ENCODE results near the gene TNFRSF6B. TPM values are rescaled to one million over a fixed set of nuclear protein-coding genes. Genes with fewer than 3 reads are reported as not detected.

TNFRSF6B gene
- total RNA-seq, 1 donor from 2014 or later: not detected

GRCh38 chr20:63701051-63701328 lies 4.5 kb downstream of the TNFRSF6B start:
- no peak for TF ChIP-seq CTCF (IDR thresholded peaks at IDR 0.05; ENCODE audit: unreplicated experiment)
- peaks cover 11% of the 10 kb centered on the region for H3K36me3 Mint-ChIP-seq (ENCODE audit: low read depth, unreplicated experiment)
- H3K27ac Mint-ChIP-seq (ENCODE audit: unreplicated experiment): no peak overlapping the region
- H3K27me3 Mint-ChIP-seq (ENCODE audit: unreplicated experiment): peaks cover 14% of the 10 kb centered on the region
- no peak for DNase-seq (ENCODE audit: low spot score)
- no peak overlapping the region for H3K4me3 Mint-ChIP-seq (ENCODE audit: unreplicated experiment)
- H3K9me3 Mint-ChIP-seq (ENCODE audit: unreplicated experiment): no peaks in the 10 kb centered on the region
- peaks cover 4% of the 10 kb centered on the region for H3K4me1 Mint-ChIP-seq (ENCODE audit: unreplicated experiment)

- Mint-ChIP-seq H3K27ac (ENCODE audit: unreplicated experiment) (no peak overlapping the region), H3K36me3 (ENCODE audit: low read depth, unreplicated experiment) (peaks cover 14% of the 10 kb centered on the region), H3K9me3 (ENCODE audit: unreplicated experiment) (no peaks in the 10 kb centered on the region), H3K4me3 (ENCODE audit: unreplicated experiment) (no peak overlapping the region), H3K27me3 (ENCODE audit: unreplicated experiment) (peaks cover 15% of the 10 kb centered on the region), H3K4me1 (ENCODE audit: unreplicated experiment) (peaks cover 6% of the 10 kb centered on the region)
- no peak for DNase-seq (ENCODE audit: low spot score)
- no peak for TF ChIP-seq CTCF (IDR thresholded peaks at IDR 0.05; ENCODE audit: unreplicated experiment)
Measured at GRCh38 chr20:63701329-63702035, 5.0 kb downstream of the TNFRSF6B start.

- peak overlapping the region; percentile 64 for H3K27ac Mint-ChIP-seq (ENCODE audit: unreplicated experiment)
- peaks cover 18% of the 10 kb centered on the region for H3K27me3 Mint-ChIP-seq (ENCODE audit: unreplicated experiment)
- H3K4me1 Mint-ChIP-seq (ENCODE audit: unreplicated experiment): peaks cover 11% of the 10 kb centered on the region
- no peaks in the 10 kb centered on the region for H3K9me3 Mint-ChIP-seq (ENCODE audit: unreplicated experiment)
- no peak overlapping the region for H3K4me3 Mint-ChIP-seq (ENCODE audit: unreplicated experiment)
- no peak for TF ChIP-seq CTCF (IDR thresholded peaks at IDR 0.05; ENCODE audit: unreplicated experiment)
- no peak for DNase-seq (ENCODE audit: low spot score)
- H3K36me3 Mint-ChIP-seq (ENCODE audit: low read depth, unreplicated experiment): peaks cover 19% of the 10 kb centered on the region
Measured at GRCh38 chr20:63702036-63702665, 5.7 kb downstream of the TNFRSF6B start.

GRCh38 chr20:63702751-63703470 lies 6.5 kb downstream of the TNFRSF6B start:
- H3K36me3 Mint-ChIP-seq (ENCODE audit: low read depth, unreplicated experiment): peaks cover 19% of the 10 kb centered on the region
- no peak for TF ChIP-seq CTCF (IDR thresholded peaks at IDR 0.05; ENCODE audit: unreplicated experiment)
- peaks cover 7% of the 10 kb centered on the region for H3K4me1 Mint-ChIP-seq (ENCODE audit: unreplicated experiment)
- no peaks in the 10 kb centered on the region for H3K9me3 Mint-ChIP-seq (ENCODE audit: unreplicated experiment)
- peak overlapping the region; percentile 42 for H3K27ac Mint-ChIP-seq (ENCODE audit: unreplicated experiment)
- DNase-seq (ENCODE audit: low spot score): no peak
- no peak overlapping the region for H3K4me3 Mint-ChIP-seq (ENCODE audit: unreplicated experiment)
- H3K27me3 Mint-ChIP-seq (ENCODE audit: unreplicated experiment): peaks cover 16% of the 10 kb centered on the region

Measured in endothelial cell (in vitro differentiated cells).